HCEC 1CT (cell line): ENCODE results near the gene BCAS3.

Source experiments
- DNase-seq: peaks from one replicate; pipeline ENCODE4 v3.0.0-alpha.2; 2017

BCAS3 gene

DNA sequence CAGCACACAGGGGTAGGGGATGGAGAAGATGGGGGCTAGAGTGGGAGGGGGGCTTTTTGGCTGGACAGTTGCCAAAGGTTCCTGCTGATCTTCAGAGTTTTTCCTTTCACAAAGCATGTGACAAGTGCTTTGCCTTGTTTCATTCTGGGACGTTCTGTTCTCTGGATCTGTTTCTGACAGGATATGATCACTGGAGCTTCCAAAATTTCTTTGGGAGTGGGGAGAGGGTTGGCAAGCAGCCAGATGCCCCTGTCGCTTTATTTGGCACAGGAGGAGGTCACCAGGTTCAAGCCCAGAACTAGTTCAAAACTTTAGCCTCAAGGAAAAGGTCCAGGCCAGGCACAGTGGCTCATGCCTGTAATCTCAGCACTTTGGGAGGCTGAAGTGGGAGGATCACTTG lies 653.5 kb downstream of the BCAS3 start:
- no peak for DNase-seq

DNA sequence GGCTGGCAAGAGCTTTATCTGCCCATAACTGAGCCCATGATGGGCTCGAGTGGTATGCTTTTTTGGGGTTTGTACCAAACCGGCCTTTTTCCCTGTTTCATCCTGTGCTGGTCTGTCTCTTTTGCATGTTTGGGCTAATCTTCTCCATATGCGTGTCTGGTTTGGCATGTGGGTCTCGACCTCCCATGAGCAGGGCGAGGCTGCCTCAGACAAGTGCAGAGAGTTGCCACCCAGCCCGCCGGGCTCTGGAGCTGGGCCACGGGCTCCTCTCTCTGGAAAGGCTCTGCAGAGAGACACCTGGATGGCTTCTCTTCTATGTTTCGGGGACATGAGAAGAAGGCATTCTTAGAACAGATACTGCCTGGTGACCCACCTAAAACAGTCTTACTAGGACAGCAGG lies 654.2 kb downstream of the BCAS3 start:
- DNase-seq = no peak

DNA sequence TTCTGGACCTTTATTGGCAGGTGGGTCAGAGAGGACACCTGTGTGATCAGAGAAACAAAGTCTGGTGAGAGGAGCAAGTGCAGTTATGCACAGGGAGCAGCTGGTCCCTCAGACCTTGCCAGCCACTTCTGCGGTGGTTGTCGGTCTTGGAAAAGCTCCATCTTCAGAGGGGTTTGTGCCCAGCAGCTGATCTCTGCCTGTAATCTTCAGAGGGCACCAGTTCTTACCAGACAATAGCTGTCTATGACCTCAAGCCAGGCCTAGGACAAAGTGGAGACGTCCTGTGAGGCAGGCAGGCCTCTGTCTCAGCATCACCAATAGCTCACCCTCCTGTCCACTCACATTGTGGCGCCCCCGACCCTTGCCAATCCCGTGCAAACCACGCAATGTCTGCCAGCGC lies 655.5 kb downstream of the BCAS3 start:
- no peak for DNase-seq

- DNase-seq = no peak
Observed at GRCh38 chr17:61334673-61335072, 657.0 kb downstream of the BCAS3 start.

- DNase-seq = peak; percentile 30
Observed at GRCh38 chr17:61335105-61335844, 657.6 kb downstream of the BCAS3 start.

GRCh38 chr17:61335845-61336655 lies 658.4 kb downstream of the BCAS3 start:
- no peak for DNase-seq

GRCh38 chr17:61337290-61337689 lies 659.6 kb downstream of the BCAS3 start:
- no peak for DNase-seq

GRCh38 chr17:61338000-61338798 lies 660.5 kb downstream of the BCAS3 start:
- DNase-seq = peak; percentile 94

DNA sequence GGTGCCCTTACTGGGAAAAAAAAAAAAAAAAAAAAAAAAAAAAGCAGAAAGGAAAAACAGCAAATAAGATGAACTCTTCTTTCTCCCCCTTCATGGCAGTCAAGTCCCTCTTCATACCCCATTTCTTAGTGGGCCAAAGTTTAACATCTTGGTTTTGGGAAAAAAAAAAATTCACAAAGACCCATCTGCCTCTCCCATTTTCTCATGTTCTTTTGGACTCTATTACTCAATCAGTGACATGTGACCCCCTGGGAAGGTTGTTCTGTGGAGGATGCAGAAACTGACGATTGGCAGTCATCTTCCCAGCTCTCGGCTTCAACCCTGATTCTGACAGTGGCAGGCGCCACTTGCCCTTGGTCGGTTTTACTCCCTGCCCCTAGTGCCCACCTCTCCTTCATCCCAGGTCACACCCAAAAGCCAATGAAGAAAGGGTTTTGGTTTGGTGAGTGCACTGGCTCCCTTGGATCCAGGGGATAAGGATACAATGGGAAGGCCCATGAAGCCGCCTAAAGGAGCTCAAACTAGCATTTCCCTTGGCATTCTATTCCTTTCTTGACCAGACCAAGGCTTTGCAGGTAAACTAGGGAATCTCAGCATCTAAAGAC lies 661.3 kb downstream of the BCAS3 start:
- peak; percentile 37 for DNase-seq

GRCh38 chr17:61340431-61341209 lies 663.0 kb downstream of the BCAS3 start:
- no peak for DNase-seq

DNA sequence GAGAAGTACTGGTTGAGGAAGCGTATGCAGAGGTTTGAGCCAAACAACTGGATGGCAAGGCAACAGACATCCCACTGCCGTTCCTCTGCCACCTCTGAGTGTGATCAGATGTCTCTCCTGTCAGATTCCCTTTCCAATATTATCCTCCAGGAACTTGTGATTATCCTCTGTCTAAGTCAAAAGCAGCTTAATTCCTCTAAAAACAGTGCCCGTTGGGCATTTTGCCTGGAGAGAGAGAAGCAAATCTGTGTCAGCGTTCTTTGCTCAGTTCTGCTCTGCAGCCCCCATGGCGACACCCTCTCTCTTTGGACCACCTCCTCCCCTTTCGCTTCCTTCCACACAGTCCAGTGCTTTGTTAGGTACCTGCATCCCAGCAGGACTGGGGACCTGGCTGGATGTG lies 665.9 kb downstream of the BCAS3 start:
- DNase-seq = no peak

DNA sequence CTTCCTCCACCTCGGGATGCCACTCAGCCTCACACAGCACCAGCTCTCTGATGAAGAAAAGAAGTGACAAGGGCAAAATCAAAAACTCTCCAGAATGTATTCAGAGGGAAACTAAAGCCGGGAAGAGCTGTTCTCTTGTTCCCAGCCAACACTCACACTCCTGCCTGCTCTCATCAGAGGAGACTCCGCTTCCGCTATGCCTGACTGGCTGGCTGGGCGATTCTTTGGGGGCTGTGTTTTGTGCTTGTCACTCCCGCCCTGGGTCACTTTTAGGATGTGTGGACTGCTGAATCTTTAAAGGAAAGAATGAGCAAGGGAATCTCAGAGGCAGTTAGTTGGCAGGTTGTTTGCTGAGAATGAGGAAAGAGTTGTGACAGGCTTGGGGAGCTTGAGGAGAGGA lies 667.4 kb downstream of the BCAS3 start:
- no peak for DNase-seq

DNA sequence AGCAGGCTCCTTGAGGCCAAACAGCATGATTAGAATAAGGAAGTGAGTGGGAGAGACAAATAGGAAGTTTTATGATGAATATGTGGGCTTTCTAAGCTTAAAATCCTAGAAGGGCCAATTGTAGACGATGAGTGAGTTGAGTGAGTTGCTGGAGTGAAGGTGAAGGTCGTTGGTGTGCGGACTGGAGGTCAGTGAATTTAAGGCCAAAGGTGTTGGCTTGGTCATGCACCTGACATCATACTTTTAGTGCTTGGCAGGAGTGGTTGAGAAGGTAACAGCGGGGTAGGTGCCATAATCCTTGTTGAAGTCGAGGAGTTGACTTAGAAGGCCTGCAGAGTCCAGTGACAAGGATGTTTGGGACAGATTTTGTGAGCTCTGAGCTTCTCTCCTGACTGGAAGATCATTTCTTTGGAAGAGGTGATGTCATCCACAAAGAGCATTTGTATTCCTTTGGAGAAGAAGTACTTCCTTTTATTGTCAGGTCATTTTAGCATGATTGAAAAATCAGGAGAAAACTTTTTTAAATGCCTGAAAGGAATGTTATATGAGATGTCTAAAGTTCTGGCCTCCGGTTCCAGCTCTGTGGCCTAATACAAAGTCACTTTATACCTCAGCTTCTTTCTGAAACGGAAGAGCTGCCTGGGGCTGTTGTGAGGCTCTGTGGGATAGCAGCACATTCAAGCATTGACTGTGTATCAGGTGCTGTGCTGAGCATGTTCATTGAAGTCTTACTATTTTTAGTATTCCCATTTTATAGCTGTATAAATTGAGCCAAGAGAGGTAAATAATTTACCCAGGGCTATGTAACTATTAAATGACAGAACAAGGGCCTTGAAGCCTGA lies 668.4 kb downstream of the BCAS3 start:
- DNase-seq = no peak

DNA sequence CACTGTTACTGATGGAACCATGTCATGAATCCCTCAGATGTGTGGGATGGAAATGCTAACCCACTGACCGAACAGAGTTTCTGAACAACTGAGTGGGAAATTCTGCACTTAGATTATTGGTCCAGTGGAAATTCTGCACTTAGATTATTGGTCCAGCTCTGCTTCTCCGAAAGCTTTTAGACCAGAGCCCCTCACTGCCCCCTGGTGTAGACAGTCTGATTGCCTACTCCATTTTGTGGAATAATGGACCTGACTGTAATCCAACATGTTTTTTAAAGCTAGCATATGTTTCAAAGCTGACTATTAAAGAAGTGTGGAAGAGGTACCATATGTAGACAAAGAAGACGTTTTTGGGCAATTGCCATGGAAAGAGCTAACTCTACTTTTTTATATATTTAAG lies 671.7 kb downstream of the BCAS3 start:
- DNase-seq = no peak

DNA sequence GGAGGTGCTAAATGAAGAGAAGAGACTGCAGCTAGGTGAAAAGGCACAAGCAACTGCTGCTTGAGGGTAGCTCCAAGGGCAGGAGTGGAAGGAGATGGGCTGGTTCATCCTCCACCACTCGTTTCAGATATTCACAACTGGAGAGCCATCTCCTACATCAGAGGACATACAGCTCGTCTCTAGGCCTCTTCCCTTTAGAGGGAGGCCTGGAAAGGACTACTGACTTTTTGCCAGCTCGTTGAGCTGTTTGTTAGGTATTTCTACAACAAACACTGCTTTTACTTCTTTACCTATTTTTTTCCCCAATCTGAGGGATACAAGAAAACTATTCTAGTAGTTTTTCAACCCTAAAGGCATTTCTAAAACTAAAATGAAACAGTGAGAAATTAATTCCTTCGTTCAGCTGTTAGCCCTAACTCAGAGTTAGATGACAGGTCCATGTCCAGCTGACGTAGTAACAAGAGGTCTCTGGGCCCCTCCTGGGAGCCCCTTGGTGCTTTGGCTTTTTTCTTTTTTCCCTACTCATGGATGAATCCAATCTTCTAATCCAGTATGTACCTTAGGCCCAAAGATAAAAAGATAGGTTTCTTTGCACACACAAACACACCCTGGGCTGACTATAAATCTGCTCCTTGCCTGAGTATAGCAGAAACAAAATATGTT lies 674.2 kb downstream of the BCAS3 start:
- no peak for DNase-seq

DNA sequence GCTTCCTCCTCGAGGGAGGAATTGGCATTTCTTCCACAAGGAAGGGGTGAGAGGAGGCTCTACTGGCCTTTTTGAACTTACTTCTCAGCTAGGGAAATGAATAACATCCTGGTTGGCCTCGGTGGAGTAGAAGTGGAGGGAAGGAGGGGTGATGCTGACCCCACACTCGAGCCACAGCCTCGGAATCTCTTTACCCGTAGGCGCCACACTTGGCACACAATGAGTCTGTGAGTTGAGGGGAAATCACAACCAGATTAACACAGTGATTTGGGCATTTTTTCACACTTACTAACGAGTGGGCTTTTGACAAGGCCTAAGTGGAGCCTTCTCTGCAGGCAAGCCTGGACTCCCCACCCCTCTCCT lies 674.7 kb downstream of the BCAS3 start:
- no peak for DNase-seq

GRCh38 chr17:61352781-61353491 lies 675.3 kb downstream of the BCAS3 start:
- DNase-seq = no peak

DNA sequence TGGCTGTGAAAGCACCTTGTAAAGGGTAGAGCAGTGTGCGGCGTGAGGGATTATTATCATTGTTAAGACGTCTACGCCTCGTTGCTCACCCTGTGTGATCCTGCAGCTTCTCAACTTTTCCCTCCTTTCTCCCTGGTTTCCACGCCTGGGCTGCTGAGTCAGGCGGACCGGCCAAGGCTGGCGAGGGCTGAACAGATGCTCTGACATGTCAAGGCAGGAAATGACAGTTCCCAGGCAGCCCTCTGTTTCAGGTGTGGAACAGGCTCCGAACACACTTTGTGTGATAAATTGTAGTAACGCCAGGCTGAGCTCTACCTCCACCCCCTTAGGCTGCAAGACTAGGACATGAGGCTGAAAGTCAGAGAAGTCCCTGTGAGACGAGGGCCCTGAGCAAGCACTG lies 676.0 kb downstream of the BCAS3 start:
- no peak for DNase-seq

DNA sequence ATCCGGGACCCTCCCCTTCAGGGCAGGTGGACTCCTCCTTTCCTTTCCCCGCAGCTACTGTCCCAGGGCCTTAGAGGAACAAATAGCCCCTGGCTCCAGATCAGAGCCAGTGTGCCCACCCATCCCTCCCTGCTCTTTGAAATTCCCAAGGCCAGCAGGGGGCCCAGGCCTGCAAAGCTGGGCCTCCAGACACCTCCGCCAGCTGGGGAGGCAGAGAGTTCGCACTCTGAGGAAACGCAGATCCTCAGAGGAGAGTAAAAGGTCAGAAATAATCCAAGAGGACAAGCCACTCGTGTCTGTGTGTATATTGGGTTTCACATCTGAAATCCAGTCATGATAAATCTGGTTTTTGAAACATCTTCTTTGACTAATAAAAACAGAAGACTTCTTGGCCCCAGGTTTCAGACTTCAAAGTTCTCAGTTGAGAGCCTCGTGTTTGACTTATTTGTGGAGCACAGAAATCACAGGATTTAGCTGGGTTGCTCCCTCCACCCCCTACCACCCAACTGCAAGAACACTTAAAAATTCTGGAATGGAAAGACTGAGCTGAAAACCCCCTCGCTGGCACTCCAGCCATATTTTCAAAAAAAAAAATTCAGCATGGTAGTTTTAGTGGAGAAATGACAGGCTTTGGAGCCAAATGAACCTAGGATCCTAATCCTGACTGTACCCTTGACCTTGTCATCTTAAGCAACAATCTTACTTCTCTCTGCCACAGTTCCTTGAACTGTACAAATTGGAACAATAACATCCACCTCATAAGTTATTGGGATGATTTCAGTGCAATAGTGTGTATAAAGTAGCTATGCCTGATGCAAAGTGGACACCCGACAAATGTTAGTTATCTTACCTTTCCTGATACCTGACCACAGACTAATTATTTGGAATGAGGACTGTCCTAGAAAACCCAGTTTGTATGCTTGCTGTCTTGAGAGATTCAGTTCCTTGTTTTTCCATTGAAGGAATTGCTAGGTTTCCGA lies 677.5 kb downstream of the BCAS3 start:
- no peak for DNase-seq
